Epithelial cell of esophagus (primary cell): Measurements from ENCODE around the gene MPZL1.

Experiments
- DNase-seq: peaks from one replicate; pipeline ENCODE4 v3.0.0; 2010; ENCODE audit warnings: low read depth
- H3K4me3 ChIP-seq: 2 replicates; pipeline ENCODE4 v1.5.1; 2011; ENCODE audit warnings: mild to moderate bottlenecking, low read length, control low read depth
- TF ChIP-seq, protein P1 (sequence below): IDR thresholded peaks from 2 replicates; pipeline ENCODE4 v1.5.1; 2011; ENCODE audit warnings: low read depth, mild to moderate bottlenecking, low read length, control low read depth, inconsistent platforms; ENCODE audit not compliant: insufficient read depth; ENCODE audit errors: missing control alignments

Gene MPZL1

DNA sequence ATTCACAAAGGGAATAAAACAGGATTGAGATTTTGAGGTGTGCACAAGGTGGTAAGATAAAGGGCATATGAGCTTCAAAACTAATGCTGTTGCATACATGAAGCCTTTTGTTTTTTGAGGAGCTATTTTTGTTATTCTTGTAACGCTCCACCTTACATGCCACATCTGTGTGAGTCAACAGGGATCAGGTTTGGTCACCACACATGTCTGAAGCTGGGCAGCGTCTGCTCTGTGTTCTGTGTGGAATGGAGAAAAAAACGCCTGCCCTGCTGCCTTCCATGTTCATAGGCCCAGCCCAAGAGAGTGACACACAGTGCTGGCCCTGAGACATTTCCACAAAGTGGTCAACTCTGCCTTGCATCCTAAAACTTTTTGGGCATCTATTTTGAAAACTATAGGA is 67.7 kb downstream of the MPZL1 start:
- TF ChIP-seq, protein P1, sequence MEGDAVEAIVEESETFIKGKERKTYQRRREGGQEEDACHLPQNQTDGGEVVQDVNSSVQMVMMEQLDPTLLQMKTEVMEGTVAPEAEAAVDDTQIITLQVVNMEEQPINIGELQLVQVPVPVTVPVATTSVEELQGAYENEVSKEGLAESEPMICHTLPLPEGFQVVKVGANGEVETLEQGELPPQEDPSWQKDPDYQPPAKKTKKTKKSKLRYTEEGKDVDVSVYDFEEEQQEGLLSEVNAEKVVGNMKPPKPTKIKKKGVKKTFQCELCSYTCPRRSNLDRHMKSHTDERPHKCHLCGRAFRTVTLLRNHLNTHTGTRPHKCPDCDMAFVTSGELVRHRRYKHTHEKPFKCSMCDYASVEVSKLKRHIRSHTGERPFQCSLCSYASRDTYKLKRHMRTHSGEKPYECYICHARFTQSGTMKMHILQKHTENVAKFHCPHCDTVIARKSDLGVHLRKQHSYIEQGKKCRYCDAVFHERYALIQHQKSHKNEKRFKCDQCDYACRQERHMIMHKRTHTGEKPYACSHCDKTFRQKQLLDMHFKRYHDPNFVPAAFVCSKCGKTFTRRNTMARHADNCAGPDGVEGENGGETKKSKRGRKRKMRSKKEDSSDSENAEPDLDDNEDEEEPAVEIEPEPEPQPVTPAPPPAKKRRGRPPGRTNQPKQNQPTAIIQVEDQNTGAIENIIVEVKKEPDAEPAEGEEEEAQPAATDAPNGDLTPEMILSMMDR = no peak
- peak; percentile 92 for DNase-seq
- no peak overlapping the region for H3K4me3 ChIP-seq

DNA sequence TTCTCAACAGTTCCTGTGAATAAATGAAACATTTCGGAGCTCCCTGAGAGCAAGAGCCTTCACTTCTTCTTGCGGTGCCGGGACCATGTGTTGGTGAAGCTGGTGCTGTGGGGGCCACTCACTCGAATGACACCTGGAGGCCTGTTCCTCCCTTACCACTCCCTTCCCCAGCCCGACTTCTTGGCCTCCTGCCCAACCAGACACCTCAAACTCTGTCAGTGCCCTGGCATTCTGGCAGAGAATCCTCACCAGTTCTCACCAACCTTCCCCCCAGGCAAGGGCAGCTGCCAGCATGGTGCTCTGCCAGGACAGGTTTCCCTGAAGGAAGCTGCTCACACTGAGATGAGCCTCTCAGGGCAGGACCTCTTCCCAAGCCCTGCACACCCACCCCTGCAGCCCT is 68.3 kb downstream of the MPZL1 start:
- no peak overlapping the region for H3K4me3 ChIP-seq
- DNase-seq = peak; percentile 97
- TF ChIP-seq, protein P1 = no peak

DNA sequence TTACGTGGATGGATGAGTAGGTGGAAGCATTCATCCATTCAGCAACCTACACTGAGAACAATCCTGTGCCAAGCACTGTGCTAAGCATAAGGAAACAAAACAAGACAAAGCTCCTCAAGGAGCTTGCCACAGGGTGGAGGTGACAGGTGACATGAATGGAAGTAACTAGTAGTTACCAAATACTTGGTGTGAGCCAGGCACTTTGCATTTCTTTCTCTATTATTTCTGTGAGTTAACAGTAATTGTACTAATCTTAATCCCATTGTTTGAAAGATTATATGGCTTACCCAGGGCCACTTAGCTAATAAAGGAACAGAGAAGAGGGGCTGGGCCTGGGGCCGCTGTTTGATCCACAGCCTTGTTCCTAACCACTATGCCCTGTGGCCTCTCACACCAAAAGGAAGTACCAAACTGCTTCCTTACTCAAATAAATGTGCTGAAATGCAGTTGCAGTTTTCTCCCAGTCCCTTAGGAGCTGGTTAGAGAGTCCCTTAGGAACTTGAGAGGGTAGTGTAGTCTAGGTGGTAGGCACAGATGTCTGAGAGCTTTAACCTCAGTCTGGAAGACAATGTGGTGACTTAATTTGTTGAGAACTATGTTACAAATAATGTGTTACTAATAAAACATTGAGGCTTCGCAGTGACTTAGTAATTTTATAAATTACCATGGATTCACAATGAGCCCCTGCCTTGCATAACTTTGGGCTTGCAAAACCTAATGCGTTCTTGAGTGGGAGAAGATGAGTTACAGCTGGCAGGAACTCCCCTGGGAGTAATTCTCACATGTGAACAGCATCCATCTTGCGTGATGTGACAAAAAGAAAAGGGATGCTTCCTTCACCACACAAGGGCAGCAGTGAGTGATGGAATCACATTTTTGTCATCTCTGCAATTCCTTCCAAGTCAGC is 69.8 kb downstream of the MPZL1 start:
- H3K4me3 ChIP-seq = no peak overlapping the region
- no peak for DNase-seq
- TF ChIP-seq, protein P1 = no peak

DNA sequence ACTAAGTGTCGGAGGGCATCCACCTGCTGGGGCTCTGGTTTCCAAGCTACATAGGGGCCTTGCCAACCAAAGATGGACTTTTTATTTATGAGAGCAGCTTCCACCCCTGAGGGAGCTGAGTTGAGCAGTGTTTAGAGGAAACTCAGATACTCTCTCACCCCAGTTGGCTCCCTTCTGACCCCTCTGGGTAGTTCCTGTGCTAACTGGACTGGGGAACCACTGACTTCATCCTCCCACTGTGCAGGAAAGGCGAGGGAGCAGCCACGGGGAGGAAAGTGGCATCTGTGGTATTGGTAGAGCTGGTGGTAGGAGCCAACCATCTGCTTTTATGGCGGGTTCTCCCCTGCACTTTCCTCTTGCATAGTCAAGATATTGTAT is 70.4 kb downstream of the MPZL1 start:
- TF ChIP-seq, protein P1 = no peak
- no peak for DNase-seq
- no peak overlapping the region for H3K4me3 ChIP-seq

- TF ChIP-seq, protein P1 = no peak
- peak; percentile 50 for DNase-seq
- H3K4me3 ChIP-seq = no peak overlapping the region
Observed at GRCh38 chr1:167794043-167794442, 72.3 kb downstream of the MPZL1 start.

- no peak overlapping the region for H3K4me3 ChIP-seq
- TF ChIP-seq, protein P1 = no peak
- peak; percentile 72 for DNase-seq
Observed at GRCh38 chr1:167795810-167796740, 74.3 kb downstream of the MPZL1 start.
